H1 (cell line): ENCODE data around the gene GRIA3.

Source experiments
- BRCA1 ChIP-seq: IDR thresholded peaks from 2 replicates; pipeline ENCODE4 v1.6.1; 2012; ENCODE audit warnings: low read depth, low read length, improper control_type of control experiment
- CHD2 ChIP-seq: IDR thresholded peaks from 2 replicates; pipeline ENCODE4 v1.6.1; 2012; ENCODE audit warnings: low read length, improper control_type of control experiment
- CTCF ChIP-seq, 3 experiments: IDR thresholded peaks; 1 replicate in 2 of 3; 2 replicates in 1 of 3; pipeline versions ENCODE4 v1.5.1 to v1.6.1; 2011; ENCODE audit warnings: low read length in 3 of 3, mild to moderate bottlenecking in 3 of 3, inconsistent platforms in 2 of 3, low read depth in 1 of 3, moderate library complexity in 1 of 3; ENCODE audit not compliant: insufficient read depth in 1 of 3; ENCODE audit errors: control extremely low read depth in 1 of 3
- EZH2 ChIP-seq: fragments of 200-600 bp; sonication (generic); IDR thresholded peaks from 2 replicates; pipeline ENCODE4 v1.7.1; 2012; ENCODE audit warnings: low read depth, mild to moderate bottlenecking, moderate library complexity, low read length, inconsistent platforms; ENCODE audit not compliant: severe bottlenecking
- KDM1A ChIP-seq: fragments of 200-600, 300-600 bp; sonication (generic); IDR thresholded peaks from 2 replicates; pipeline ENCODE4 v1.7.1; 2016; ENCODE audit warnings: mild to moderate bottlenecking, low read length, borderline replicate concordance
- POLR2A ChIP-seq, 2 experiments: IDR thresholded peaks; 1 replicate in 1 of 2; 2 replicates in 1 of 2; pipeline ENCODE4 v1.6.1; 2011; ENCODE audit warnings: low read depth in 2 of 2, low read length in 2 of 2, mild to moderate bottlenecking in 2 of 2; ENCODE audit errors: control extremely low read depth in 1 of 2
- POLR2AphosphoS5 ChIP-seq: IDR thresholded peaks from 2 replicates; pipeline ENCODE4 v1.6.1; 2011; ENCODE audit warnings: low read depth, low read length
- RBBP5 ChIP-seq: IDR thresholded peaks from 2 replicates; pipeline ENCODE4 v1.7.1; 2012; ENCODE audit warnings: low read depth, mild to moderate bottlenecking, inconsistent platforms, low read length, moderate library complexity, borderline replicate concordance
- RFX5 ChIP-seq: IDR thresholded peaks from 2 replicates; pipeline ENCODE4 v1.6.1; 2011; ENCODE audit warnings: low read depth, low read length, improper control_type of control experiment, borderline replicate concordance
- RNF2 ChIP-seq: fragments of 200-900, 300-1000 bp; sonication (generic); IDR thresholded peaks from 2 replicates; pipeline ENCODE4 v1.7.1; 2016; ENCODE audit warnings: borderline replicate concordance, low read depth, mild to moderate bottlenecking, antibody characterized with exemption, low read length; ENCODE audit not compliant: poor library complexity, severe bottlenecking; ENCODE audit errors: missing control alignments
- RXRA ChIP-seq: IDR thresholded peaks from 2 replicates; pipeline ENCODE4 v1.6.1; 2011; ENCODE audit warnings: low read depth, mild to moderate bottlenecking, low read length, moderate library complexity; ENCODE audit not compliant: insufficient read depth
- TAF1 ChIP-seq: IDR thresholded peaks from 2 replicates; pipeline ENCODE4 v1.6.1; 2011; ENCODE audit warnings: mild to moderate bottlenecking, low read depth, low read length
- TF ChIP-seq, protein P1 (sequence below): IDR thresholded peaks from 2 replicates; pipeline ENCODE4 v1.6.1; 2012; ENCODE audit warnings: inconsistent platforms
- TF ChIP-seq, protein P2 (sequence below): IDR thresholded peaks from 2 replicates; pipeline ENCODE4 v1.6.1; 2011; ENCODE audit warnings: low read depth, mild to moderate bottlenecking, low read length; ENCODE audit not compliant: insufficient read depth

DNA sequence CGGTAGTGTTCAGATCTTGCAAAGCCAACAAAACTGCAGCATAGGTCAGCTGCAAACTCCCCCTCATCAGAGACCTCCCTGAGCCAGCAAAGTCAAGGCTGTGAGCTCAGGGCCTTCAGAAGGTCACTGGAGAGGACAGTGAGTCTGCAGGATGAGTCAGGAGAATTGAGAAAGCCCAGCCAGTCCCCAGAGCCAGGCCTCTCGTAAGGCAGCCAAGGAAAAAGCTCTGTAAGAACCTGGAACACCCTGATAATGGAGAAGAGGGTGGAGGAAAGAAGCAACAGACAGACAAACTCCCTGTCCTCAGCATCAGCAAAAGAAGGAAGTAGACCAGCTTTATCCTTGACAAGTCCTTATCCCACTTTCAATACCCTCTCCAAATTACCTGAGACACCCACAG is 33.0 kb downstream of the GRIA3 start:
- TF ChIP-seq KDM1A (no peak), RFX5 (no peak), RBBP5 (no peak), CHD2 (no peak), CTCF (IDR thresholded peaks at IDR 0.05; ENCODE audit: control extremely low read depth in 1 of 3, insufficient read depth in 1 of 3, low read depth in 1 of 3, low read length in 3 of 3) (no peak), EZH2 (no peak), POLR2A (IDR thresholded peaks at IDR 0.05; ENCODE audit: control extremely low read depth in 1 of 2, low read depth in 2 of 2, low read length in 2 of 2) (no peak), BRCA1 (no peak), TAF1 (no peak), POLR2AphosphoS5 (no peak), RXRA (no peak), RNF2 (no peak)
- TF ChIP-seq, protein P1, sequence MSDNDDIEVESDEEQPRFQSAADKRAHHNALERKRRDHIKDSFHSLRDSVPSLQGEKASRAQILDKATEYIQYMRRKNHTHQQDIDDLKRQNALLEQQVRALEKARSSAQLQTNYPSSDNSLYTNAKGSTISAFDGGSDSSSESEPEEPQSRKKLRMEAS = no peak
- TF ChIP-seq, protein P2, sequence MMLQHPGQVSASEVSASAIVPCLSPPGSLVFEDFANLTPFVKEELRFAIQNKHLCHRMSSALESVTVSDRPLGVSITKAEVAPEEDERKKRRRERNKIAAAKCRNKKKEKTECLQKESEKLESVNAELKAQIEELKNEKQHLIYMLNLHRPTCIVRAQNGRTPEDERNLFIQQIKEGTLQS = no peak
